ENCODE results near the gene OR2A12. TPM values are rescaled to one million over a fixed set of nuclear protein-coding genes. Genes with fewer than 3 reads are reported as not detected.

Gene OR2A12
- total RNA-seq, 1 donor from 2014 or later = not detected

DNA sequence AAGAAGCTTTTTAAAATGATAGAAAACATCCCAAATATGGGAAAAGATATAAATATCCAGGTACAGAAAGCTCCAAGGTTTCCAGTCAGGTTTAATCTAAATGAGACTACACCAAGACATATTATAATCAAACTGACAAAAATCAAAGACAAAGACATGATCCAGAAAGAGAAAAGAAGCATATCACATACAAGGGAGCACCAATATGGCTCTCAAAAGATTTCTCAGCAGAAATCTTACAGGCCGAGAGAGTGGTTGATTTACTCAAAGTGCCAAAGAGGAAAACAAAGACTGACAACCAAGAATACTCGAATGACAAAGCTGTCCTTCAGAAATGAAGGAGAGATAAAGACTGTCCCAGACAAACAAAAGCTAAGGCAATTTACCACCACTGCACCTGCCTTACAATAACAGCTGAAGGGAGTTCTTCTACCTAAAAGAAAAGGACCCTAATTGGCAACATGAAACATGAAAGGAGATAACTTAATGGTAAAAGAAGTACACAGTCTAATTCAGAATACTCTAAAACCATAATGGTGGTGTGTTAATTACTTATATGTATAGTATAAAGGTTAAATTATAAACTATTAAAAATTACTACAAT is 62.2 kb downstream of the OR2A12 start:
- DNase-seq (no peak), ATAC-seq (no peak)

More for the DNA sequence above, 62.2 kb downstream of the OR2A12 start:
- Histone ChIP-seq H3K36me3 (no peaks in the 10 kb centered on the region), H3K4me1 (no peaks in the 10 kb centered on the region), H3K27ac (no peak overlapping the region), H3K4me3 (no peak overlapping the region), H3K9me3 (peaks cover 30% of the 10 kb centered on the region), H3K27me3 (ENCODE audit: low read depth) (no peaks in the 10 kb centered on the region)
- intact Hi-C loops (cut with DNase I) = no loop called here
- TF ChIP-seq, protein P1, sequence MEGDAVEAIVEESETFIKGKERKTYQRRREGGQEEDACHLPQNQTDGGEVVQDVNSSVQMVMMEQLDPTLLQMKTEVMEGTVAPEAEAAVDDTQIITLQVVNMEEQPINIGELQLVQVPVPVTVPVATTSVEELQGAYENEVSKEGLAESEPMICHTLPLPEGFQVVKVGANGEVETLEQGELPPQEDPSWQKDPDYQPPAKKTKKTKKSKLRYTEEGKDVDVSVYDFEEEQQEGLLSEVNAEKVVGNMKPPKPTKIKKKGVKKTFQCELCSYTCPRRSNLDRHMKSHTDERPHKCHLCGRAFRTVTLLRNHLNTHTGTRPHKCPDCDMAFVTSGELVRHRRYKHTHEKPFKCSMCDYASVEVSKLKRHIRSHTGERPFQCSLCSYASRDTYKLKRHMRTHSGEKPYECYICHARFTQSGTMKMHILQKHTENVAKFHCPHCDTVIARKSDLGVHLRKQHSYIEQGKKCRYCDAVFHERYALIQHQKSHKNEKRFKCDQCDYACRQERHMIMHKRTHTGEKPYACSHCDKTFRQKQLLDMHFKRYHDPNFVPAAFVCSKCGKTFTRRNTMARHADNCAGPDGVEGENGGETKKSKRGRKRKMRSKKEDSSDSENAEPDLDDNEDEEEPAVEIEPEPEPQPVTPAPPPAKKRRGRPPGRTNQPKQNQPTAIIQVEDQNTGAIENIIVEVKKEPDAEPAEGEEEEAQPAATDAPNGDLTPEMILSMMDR (IDR thresholded peaks at IDR 0.05) = no peak

Other genes starting within 250 kb of the OR2A12 start
- gene TCAF1, start 184.1 kb upstream of the OR2A12 start, total RNA-seq = 43.3 TPM
- not detected for gene OR2F2, start 151.0 kb upstream of the OR2A12 start, total RNA-seq
- gene OR2F1, start 131.4 kb upstream of the OR2A12 start, total RNA-seq = not detected
- not detected for gene OR6B1, start 86.0 kb upstream of the OR2A12 start, total RNA-seq
- gene OR2A5, start 37.3 kb upstream of the OR2A12 start, total RNA-seq = not detected
- gene OR2A25, start 16.5 kb upstream of the OR2A12 start, total RNA-seq = not detected
- not detected for gene OR2A2, start 23.3 kb downstream of the OR2A12 start, total RNA-seq
- gene OR2A14, start 36.9 kb downstream of the OR2A12 start, total RNA-seq = not detected
- gene CTAGE4, start 97.2 kb downstream of the OR2A12 start, total RNA-seq = 8.5 TPM
- gene ARHGEF35, start 109.6 kb downstream of the OR2A12 start, total RNA-seq = 10.3 TPM
- not detected for gene OR2A42, start 153.3 kb downstream of the OR2A12 start, total RNA-seq
- 12.1 TPM for gene OR2A7, start 178.5 kb downstream of the OR2A12 start, total RNA-seq
- 4.2 TPM for gene CTAGE8, start 183.0 kb downstream of the OR2A12 start, total RNA-seq
- gene OR2A1, start 226.1 kb downstream of the OR2A12 start, total RNA-seq = 0.15 TPM